ELF-1 (cell line): ENCODE results near the gene SPANXD.
"Not testable (repeated sequence)": the region's sequence is repeated elsewhere in the genome, so short reads cannot be mapped to it uniquely, and the experiment has no call there.

ENCODE experiments used
- DNase-seq: peaks from one replicate; pipeline ENCODE4 v3.0.0-alpha.2; 2016; ENCODE audit warnings: low read depth, low spot score

Gene SPANXD, protein sequence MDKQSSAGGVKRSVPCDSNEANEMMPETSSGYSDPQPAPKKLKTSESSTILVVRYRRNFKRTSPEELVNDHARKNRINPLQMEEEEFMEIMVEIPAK

DNA sequence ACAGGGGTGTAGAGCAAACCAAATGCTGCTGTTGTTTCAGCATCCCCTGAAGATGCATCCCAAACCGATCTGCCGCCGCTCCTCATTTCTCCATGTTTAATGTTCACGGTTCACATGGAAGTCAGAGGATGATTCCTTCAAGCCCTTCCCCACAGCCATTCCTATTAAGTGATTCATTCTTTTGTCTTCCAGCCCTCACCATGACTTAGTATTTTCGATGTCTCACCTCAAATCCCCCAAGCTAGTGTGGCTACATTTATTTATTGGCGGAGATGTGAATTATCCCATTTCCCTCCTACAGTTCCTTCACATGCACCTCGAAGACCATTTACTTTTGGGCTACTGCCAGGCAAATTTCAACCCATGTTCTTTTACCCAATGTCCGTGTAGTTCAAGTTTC lies at the start of gene SPANXD:
TSS of gene SPANXD (minus strand) at position 101 of the 400 bp plus-strand sequence. CDS start 334 bp downstream, outside the sequence.
- DNase-seq: not testable (repeated sequence)

DNA sequence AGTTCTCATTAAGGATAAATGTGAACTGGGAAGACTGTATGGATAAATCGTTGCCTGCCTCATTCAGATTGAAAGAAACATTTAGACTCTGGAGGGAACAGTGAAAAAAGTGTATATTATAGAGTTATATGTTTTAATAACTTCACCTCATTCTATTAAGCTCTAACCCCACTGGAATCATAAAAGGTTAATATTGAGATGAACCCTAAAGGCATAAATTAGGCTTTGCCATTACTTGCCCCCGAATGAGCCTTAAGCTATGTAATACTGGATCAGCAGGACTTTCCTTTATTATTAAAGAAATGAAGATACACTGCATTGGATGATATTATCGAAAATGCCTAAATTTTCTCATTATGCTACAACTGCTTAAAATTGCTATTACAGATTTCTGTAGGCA lies 44.1 kb upstream of the SPANXD start:
- no peak for DNase-seq

DNA sequence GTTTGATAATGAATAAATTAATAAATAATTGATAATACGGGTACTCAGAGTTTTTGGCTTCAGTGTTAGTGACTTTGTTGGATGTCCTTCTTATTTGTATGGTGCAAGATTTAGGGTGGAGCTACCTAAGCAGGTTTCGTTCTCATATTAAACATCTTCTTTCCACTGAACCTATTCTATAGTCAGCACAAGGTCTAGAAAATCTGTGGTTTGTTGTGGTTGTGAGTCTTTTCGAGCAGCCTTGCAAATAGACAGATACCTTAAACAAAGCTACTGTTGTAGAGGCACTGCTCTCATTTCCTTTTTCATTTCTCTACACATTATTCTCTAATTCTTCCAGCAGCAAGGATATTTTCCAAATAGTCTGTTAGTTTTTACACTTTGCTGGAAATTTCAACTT lies 38.1 kb upstream of the SPANXD start:
- DNase-seq: no peak

DNA sequence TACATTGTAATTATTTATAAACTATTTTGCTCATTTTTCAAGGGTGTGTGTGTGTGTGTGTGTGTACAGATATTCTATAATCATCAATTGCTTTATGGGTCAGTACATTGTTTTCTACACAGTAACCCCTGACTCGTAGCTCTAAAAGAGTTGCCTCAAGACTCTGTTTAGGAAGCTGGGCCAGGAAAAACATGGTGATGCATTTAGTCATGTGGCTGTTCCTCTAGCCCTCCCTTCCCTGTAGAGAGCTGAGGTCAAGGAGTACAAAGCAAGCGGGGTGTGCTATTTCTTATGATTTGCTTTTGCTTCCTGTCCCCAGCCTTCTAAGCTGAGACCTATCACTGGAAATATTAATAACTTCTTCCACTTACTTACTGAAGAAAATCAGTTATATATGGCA lies 34.8 kb upstream of the SPANXD start:
- no peak for DNase-seq

DNA sequence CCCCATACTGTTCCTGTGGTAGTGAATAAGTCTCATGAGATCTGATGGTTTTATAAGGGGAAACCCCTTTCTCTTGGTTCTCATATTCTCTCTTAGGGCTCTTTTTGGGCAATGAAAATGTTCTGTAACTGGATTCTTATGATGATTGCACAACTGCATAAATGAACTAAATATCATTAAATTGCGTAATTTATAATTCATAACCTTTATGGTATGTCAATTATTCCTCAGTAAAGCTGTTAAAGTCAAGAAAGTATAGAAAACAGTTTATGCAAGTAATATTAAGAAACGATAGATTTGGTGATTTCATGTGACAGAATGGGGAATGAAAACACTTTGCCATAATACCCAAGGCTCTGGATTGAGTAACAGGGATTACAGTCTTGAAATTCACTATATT lies 33.5 kb upstream of the SPANXD start:
- DNase-seq: no peak

DNA sequence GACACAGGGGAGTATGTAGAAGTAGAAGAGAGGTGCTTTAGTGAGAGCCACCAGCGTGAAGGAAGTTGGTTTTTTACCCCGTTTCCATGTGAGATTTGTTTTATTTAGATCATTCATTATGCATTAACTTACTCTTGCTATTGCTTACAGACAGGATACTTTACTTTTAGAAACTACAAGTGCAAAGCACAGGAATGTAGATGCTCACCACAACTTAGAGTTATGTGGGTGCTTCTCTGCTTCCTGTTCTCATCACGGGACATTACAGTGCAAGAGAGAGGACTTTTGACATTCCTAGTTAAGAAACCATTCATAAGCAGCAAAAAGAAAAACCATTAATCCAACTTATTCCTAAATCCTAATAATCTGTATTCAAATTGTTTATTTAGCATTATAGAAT lies 25.6 kb upstream of the SPANXD start:
- DNase-seq: no peak

DNA sequence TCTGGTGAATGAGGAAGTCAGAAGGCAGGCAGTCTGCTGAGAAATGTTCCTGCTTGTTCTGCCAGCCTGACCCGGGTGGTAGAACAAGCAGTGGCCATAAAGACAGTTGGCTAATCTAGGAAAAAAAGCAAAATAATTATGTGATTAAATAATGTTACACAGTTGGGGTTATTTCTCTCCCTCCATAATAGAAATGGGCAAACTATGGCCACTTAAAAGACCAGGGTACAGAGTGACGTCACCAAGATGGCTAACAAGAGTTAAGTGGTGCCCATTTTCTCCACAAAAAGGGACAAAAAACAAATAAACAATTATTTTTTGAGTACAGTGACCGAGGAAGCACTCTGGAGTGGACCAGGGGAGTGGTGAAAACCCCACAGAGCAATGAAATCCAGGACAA lies 16.1 kb upstream of the SPANXD start:
- no peak for DNase-seq

DNA sequence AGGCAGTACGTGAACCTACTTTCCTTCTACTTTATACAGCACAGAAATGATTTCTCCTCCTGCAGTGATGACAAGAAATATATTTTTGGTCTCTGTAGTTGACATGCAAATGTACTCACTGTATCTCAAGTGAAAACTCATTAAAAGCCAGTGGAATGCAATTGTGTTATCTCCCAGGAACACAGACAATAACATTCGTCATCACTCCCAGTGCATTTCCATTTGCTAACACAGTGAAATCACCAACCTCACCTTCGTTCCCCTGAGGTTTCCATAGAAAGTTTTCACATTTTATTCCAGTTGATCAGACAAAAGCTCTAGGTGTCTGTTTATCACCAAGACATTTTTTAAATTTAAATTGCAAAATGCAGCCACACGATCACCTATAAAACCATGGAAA lies 2.5 kb upstream of the SPANXD start:
- DNase-seq: no peak

DNA sequence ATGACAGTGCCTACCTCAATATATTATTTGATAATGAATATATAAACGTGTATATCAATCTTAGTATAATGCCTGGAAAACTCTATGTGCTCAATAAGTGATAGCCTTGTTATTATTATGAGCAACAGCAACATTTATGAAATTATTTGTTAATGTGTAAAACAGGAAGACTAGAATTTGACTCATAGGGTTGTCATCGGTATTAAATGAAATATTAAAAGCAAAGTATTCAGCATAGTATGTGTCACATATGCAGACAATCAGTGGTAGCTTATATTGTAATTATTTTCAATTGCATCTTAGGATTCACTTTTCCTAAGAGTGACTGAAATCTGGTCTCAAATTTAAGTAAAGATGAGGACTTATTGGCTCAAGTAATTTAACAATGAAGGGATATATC lies 24.6 kb downstream of the SPANXD start:
- DNase-seq: no peak

DNA sequence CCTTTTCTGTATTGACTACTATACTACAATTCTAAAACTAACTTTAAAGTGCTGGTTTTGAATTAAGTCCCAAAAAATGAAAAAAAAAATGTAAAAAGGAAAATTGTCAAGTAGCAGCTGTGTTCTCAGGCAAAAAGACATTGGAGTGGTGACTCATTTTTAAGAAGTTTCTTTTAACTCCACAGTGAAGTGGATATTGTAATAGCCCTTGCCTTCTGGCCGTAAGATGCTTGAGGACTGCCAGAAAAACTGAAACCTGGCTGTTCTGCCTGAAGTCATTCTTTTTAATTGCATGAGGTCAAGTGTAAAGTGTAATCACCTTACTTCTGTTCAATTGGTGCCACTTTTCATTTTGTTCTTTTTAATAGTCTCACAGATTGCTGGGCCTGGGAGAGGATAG lies 28.9 kb downstream of the SPANXD start:
- no peak for DNase-seq

DNA sequence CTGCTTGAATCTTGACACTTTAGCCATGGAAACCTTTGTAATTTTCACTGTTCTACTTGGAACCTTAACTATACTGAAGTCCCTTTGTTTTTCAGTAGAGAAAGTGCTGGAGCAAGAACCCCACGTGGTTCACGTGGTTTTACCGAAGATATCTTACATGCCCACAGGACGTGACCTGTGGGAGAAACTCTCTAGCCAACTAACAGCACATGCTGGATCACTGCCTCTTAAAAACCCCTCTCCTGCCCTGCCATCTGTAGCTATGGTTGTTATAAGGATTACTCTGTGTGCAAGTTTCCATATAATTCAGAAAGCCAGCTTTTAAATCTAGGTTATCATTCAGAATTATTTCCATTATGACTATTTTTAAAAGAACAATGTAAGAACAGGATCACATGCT lies 30.2 kb downstream of the SPANXD start:
- DNase-seq: no peak

DNA sequence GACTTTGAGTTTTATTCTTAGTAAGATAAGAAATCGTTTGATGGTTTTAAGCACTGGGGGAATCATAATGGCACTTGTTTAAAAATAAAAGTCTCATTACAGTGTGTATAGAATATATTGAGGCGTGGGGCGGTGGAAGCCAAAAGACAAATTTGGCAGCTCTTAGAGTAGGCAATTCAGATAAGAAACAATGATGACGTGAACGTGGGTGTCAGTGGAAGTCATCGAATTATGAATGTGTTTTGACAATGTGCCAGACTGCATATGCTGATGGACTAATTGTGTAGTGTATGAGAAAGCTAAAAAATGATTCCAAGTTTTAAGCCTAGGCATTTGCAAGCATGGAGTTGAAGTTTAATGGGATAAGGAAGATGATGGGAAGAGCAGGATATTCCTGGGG lies 35.8 kb downstream of the SPANXD start:
- no peak for DNase-seq

DNA sequence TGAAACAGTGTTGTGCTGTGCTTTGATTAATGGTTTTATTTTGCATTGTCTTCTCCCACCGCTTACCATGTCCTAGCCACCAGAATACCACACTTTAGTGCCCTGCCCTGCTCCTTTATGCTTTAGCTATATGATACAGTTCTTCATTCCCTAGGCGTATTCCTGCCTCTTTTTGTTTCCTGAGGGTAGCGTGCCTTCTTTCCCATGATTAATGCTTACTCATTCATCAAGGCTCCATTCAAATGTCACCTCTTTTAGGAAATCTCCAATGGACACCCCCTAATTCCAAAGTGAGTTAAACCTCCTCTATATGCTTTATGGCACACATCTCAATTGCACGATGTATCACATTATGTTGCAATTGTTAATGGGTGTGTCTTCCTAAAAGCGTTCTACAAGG lies 46.3 kb downstream of the SPANXD start:
- DNase-seq: no peak
